Measurements from ENCODE around the gene GTPBP6.

DNA sequence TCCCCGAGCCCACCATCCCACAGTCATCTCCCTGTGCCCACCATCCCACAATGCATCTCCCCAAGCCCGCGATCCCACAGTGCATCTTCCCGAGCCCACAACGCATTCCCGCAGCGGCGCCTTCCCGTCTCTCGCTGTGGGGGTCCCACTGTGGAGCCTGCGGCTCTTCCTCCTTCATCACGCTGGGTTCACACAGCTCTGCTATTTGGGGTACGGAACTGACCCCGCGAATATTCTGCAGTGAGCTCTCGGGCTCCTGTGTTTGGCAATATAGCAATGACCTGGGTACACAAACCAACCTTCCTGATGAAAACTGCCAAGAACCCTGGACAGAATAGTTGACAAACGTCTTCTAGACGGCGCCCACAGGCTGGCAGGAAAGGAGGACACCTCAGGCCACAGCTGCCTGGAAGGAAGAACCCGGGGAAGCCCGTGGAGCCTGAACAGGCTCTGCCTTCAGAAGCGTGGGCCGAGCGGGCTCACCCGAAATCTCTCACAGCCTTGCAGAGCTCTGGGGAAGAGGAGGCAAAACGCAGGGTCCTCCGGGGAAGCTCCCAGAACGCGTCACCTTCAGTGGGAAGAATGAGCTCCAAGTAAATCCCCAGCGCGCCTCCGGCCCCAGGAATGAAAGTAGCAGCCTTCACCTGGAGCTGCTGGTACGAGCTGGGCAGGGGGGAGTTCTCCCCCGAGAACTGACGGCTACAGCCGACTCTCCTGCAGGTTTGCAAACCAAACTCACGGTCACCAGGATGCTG is 45.2 kb upstream of the GTPBP6 start:
- TF ChIP-seq EP300 (IDR thresholded peaks at IDR 0.05; ENCODE audit: low read depth) (no peak), POLR2AphosphoS5 (IDR thresholded peaks at IDR 0.05) (no peak), POLR2A (IDR thresholded peaks at IDR 0.05) (no peak)
- TF ChIP-seq, protein P1, sequence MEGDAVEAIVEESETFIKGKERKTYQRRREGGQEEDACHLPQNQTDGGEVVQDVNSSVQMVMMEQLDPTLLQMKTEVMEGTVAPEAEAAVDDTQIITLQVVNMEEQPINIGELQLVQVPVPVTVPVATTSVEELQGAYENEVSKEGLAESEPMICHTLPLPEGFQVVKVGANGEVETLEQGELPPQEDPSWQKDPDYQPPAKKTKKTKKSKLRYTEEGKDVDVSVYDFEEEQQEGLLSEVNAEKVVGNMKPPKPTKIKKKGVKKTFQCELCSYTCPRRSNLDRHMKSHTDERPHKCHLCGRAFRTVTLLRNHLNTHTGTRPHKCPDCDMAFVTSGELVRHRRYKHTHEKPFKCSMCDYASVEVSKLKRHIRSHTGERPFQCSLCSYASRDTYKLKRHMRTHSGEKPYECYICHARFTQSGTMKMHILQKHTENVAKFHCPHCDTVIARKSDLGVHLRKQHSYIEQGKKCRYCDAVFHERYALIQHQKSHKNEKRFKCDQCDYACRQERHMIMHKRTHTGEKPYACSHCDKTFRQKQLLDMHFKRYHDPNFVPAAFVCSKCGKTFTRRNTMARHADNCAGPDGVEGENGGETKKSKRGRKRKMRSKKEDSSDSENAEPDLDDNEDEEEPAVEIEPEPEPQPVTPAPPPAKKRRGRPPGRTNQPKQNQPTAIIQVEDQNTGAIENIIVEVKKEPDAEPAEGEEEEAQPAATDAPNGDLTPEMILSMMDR (IDR thresholded peaks at IDR 0.05) = no peak

Data from transverse colon (tissue), 4 donors.